ENCODE results near the gene BICRAL.
A peak's percentile ranks its signal among the peaks of the same experiment; 100 is the strongest.

BICRAL gene

DNA sequence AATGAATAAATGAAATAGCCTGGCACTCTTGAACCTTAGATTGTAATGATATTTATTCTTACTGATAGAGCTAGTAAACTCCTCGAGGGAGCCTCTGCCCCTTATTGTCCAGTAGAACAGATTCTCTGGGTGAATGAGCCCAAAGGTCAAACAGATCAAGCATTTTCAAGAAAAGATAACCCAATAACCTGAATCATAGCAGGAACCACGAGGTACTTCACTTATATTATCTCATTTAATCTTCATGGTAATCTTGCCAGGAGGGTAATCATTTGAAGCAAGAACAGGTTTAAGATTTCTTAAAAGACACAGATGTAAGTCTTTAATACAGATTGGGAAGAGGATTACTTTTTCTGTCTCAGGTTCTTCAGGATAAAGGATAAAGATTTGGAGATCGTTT lies 18.9 kb upstream of the BICRAL start:
- DNase-seq = no peak

GRCh38 chr6:42764911-42765648 lies 16.8 kb upstream of the BICRAL start:
- DNase-seq = no peak

GRCh38 chr6:42766163-42766670 lies 15.6 kb upstream of the BICRAL start:
- DNase-seq = no peak

DNA sequence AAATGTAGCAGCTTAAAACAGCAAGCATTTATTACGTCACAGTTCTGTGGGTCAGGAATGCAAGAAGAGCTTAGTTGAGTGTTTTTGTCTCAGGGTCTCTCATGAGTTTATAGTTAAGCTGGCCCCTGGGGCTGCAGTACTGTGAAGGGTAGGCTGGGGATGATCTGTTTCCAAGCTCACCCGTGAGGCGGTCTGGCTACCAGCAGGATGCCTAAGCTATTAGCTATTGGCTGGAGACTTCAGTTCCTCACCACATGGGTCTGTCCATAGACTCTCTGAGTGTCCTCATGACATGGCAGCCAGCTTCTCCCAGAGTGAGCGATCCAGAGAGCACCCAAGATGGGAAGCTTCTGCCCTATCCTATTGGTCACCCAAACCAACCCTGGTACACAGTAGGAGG lies 12.8 kb upstream of the BICRAL start:
- DNase-seq = no peak

DNA sequence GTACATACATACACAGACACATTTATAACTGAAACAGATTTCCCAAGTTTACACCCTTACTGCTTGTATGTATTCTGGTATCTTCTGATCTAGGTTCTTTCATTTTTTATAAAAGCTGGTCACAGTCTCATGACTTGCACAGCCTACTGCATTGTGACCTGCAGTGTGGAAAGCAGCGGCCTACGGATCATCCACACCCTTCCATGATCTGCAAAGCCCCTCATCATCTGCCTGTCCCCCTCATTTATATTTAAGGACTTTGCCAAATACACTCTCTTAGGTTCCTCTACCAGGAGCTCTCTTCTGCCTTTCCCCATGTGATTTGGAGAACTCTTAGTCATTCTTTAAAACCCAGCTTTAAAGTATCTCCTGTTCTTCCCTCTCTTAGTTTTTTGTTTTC lies 12.0 kb upstream of the BICRAL start:
- no peak for DNase-seq

DNA sequence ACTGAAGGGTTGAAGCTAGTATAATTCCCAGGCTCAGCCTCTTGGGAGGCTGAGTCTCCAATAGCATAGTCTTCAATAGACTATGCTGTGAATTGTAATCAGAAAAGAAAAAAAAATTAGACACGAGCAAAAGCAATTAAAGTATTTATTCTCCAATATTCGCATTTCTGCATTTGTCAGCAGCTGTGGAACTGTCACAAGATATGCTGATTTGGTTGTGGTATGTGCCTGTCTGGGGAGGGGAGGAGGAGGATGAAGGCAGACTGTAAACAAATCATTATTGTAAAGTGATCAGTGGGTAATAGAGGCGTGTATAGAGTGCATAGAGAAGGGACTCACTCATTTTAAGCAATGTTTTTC lies 10.1 kb upstream of the BICRAL start:
- DNase-seq = peak; percentile 47

DNA sequence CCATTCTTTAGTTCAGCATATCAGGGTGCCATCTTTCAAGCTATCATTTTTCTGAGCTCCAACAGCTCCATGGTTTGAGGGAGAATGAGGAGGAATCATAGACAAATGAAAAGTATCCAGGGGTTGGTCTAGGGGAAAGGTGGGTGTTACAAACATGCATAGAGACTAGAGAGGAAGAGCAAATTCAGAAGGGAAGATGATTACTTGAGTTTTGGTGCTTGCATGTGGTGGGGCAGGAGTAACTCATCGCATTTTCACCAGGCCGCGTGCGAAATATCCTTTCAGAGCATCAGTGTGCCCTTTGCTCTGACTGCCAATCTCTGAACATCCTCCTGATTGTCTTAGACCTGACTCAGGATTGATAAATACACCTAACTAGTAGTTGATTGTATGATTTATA lies 7.7 kb upstream of the BICRAL start:
- DNase-seq = peak; percentile 66

GRCh38 chr6:42774821-42775487 lies 6.9 kb upstream of the BICRAL start:
- peak; percentile 55 for DNase-seq

GRCh38 chr6:42777126-42777822 lies 4.6 kb upstream of the BICRAL start:
- no peak for DNase-seq

DNA sequence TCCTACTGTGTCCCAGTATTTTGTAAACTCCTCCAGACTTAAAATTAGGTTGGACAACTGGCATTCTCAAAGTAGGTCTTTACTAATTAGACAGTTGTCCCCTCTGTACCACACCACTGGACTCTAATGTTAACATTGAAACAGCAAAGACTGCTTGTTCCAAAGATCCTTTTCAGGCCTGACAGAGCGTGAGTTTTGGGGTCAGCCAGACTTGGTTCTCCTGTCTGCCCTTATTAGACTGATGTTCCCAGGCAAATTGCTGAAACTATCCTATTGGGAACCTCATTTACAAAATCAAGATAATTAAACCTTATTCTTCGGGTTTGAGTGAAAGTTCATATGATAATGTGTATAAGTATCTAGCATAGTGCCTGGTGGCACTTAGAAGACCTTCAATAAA lies 3.7 kb upstream of the BICRAL start:
- DNase-seq = no peak

- DNase-seq = no peak
Measured at GRCh38 chr6:42779521-42779920, 2.3 kb upstream of the BICRAL start.

DNA sequence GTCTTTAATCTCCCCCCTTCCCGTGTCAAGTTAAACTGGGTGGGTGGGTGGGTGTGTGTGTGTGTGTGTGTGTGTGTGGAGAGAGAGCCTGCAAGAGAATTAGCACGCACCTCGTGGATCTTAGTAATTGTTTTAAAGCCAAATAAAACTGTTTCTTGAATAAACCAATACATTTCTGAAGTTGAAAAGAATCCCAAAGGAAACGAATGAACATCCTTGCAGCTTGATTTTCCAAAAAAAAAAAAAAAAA lies 381 bp upstream of the BICRAL start:
- peak; percentile 56 for DNase-seq

GRCh38 chr6:42782689-42783176 lies 881 bp downstream of the BICRAL start:
- DNase-seq = peak; percentile 84

DNA sequence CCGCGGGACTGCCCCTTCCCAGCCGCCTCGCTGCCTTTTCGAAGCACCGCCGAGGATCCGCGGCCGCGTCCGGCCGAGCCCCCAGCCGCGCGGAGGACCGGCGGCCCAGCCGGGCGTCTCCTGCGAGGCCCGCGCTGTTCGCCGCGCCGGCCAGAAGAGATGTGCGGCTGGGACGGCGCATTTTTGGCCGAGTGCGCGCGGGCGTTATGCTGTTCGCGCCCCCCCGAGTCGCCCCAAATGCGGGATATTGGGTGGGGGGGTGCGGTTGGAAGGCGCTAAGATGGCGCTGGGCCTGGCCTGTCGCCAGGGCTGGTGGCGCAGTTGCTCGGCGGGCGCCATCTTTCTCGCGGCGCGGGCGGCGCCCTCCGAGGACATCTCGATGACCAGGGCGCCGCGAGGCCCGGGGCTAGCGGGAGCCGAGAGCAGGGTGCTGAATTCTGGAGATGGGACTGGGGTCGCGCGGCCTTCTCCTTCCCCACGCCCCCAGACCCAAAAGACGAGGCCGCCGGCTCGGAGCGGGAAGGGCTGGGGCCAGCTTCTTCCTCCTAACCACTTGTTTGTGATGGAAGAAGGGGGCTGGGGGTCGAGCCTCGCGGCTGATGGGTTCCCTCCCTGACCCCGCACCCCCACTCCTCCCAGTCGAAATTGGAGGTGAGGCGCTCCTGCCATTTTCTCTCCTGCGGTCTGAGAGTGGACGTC lies 1.5 kb downstream of the BICRAL start:
- DNase-seq = peak; percentile 84

GRCh38 chr6:42783876-42784642 lies 2.2 kb downstream of the BICRAL start:
- DNase-seq = no peak

DNA sequence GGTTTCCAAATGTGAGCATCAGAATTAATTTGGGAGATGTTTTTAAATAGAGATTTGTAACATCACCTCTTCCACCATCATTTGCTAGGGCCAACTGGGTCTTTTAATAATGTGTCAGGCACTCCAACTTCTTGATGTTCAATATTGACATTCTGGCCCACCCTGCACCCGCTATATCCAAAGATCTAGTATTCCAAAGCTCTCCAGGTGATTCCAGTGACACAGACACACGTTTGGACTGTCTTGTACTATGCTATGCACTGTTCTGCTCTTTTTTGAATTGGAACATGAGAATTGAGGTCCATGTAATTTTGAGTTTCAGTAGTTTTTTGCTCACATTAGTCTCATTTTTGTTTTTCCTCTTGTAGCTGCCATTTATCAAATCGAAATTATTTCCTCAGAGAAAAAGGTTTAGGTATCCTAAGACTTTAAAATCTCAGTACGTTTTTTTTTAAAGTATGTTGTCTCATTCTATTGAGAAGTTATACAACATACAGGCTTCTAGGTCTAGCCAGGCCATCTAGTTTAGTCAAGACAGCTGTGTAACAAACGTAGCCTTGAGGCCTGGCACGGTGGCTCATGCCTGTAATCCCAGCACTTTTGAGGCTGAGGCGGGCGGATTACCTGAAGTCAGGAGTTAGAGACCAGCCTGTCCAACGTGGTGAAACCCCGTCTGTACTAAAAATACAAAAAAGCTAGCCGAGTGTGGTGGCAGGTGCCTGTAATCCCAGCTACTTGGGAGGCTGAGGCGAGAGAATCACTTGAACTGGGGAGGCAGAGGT lies 3.1 kb downstream of the BICRAL start:
- DNase-seq = no peak

GRCh38 chr6:42786525-42786985 lies 4.7 kb downstream of the BICRAL start:
- DNase-seq = no peak

DNA sequence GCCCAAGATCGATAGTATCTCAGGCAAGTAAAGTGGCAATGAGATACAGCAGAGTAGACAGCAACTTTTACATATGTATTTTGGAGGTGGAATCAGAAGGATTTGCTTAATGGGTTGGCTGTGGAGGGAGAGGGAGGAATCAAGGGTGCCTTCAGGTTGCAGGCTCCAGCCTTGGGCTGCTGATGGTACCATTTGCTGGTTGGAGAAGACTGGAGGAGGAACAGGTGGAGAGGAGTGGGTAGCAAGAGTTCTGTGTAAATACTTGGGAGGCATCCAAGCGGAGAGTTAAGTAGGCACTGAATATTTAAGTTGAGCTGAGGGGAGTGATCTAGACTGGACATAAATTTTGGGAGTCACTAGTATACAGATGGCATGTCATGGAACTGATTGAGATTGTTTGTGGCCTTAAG lies 5.2 kb downstream of the BICRAL start:
- no peak for DNase-seq

DNA sequence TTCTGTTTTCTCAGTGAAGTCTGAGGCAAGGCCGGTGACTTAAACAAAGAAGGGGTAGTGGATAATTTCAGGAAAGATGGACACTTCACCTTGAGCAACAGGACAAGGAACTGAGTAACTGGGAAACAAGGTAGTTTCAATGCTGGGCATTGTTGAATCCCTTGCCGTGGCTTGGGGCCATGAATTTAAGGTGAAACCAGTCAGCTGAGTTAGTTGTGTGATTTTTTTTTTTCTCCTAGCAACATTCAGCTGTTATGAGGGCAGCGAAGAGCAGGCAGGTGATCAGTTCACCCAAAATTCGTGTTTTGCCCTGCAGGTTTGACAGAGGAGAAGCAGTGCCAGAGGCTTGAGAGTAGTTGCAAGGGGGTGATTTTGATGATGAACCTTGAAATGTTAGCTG lies 6.8 kb downstream of the BICRAL start:
- no peak for DNase-seq

- DNase-seq = peak; percentile 18
Measured at GRCh38 chr6:42790549-42791181, 8.8 kb downstream of the BICRAL start.

DNA sequence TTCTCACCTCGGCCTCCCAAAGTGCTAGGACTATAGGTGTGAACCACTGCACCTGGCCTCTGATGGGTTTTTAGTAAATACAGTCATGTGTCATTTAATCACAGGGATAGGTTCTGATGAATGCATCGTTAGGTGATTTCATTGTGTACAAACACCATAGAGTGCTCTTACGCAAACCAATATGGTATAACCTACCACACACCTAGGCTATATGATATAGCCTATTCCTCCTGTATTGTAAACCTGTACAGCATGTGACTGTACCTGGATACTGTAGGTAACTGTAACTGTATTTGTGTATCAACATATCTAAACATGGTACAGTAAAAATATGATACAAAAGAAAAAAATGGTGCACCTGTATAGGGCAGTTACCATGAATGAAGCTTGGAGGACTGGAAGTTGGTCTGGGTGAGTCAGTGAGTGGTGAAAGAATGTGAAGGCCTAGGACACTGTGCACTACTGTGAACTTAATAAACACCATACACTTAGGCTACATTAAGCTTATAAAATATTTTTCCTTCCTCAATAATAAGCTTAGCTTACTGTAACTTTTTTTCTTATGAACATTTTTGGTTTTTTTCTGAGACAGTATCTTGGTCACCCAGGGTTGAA lies 10.0 kb downstream of the BICRAL start:
- DNase-seq = no peak

Measured in CD4-positive, alpha-beta T cell treated with Interleukin-17A for 4 hours (primary cell).